IPS-18a (cell line): ENCODE results near the gene DOC2A.

Experiments used
- H3K27ac ChIP-seq: one replicate; pipeline ENCODE4 v1.5.1; 2013; ENCODE audit warnings: low read length
- H3K27me3 ChIP-seq: one replicate; pipeline ENCODE4 v1.6.1; 2013; ENCODE audit warnings: mild to moderate bottlenecking, low read length; ENCODE audit not compliant: control insufficient read depth, insufficient read depth
- H3K36me3 ChIP-seq: one replicate; pipeline ENCODE4 v1.6.1; 2013; ENCODE audit warnings: low read depth, low read length; ENCODE audit not compliant: control insufficient read depth
- H3K4me1 ChIP-seq: one replicate; pipeline ENCODE4 v1.6.1; 2013; ENCODE audit warnings: low read depth, low read length; ENCODE audit not compliant: control insufficient read depth
- H3K4me3 ChIP-seq: one replicate; pipeline ENCODE4 v1.5.1; 2013; ENCODE audit warnings: low read length
- H3K9ac ChIP-seq: one replicate; pipeline ENCODE4 v1.6.1; 2013; ENCODE audit warnings: mild to moderate bottlenecking, low read length, moderate library complexity
- H3K9me3 ChIP-seq: one replicate; pipeline ENCODE4 v1.6.1; 2013; ENCODE audit warnings: low read depth, low read length; ENCODE audit not compliant: control insufficient read depth

Gene DOC2A

DNA sequence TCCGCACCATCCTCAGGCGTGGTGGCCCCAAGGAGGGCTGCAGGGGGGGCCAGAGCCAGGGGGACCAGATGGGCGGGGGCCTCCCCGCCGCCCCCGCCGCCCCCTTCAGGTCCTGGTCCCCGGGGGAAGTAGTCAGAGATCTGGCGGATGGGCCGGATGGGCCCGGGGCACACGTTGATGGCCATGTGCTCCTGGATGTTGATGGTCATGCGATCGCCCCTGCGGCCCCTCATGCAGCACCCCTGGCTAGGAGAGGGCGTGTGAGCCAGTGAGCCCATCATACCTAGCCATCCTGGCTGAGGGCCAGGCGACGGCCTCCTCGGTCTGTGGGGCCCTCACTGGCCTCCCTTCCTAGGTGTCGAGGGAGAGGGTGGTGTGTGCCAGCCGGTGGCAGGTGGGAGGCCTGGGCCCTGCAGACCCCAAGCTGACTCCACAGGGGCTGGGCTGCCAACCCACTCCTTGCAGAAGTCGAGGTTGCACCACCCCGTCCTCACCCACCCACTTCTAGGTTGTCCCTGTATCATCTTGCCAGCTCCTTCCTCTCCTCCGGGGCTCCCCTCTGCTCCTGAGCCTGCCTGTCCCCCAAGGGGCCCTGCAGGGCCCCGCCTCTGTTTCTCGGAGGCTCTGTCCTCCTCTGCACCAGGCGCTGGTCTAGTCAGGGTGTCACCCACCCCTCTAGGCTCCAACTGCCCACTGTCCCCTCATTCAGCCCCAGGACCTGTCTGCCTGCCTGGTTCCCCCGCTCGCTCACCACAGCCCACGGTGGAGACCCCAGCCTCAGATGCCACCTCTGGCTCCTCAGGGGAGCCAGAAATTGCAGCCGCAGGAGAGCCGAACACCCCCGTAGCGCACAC, 610 bp downstream of the DOC2A start:
- Histone ChIP-seq H3K4me3 (peak overlapping the region; percentile 74), H3K27ac (no peak overlapping the region)

DNA sequence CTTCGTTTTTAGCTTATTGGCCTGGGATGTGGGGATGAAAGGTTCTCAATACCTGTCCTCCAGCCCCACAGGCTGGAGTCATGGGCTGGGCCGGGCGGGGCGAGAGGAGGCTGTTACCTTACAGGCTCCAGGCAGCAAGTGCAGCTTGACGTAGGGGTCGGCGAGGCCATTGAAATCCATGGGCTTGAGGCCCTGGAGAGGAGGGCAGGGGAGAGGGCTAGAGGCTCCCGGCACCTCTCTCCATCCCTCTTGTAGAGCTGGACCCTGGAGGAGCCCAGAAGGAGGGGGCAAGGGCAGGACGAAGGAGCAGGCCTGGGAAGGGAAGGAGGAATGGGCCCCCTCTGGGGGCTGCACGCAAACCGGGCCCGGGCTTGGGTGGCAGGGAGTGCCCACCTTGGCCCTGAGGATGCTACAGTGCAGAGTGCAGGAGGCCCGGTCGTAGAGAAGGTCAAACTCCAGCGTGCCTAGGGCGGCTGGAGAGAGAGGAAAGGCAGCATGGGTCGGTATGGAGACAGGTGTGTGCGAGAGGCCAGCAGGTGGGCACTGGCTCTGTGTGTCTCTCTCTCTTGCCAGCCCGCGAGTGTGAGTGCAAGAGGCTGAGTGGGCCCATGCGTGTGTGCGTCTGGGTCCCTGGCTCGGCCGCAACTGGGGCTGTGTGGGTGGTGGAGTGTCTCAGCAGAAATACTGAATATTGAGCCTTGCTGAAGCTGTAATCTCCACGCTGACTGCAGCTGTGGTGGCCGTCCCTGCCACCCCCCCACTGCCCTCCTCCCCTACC, 1.6 kb downstream of the DOC2A start:
- Histone ChIP-seq H3K36me3 (no peaks in the 10 kb centered on the region), H3K9me3 (no peaks in the 10 kb centered on the region), H3K27ac (no peak overlapping the region), H3K4me3 (no peak overlapping the region), H3K9ac (no peak overlapping the region), H3K27me3 (peaks cover 25% of the 10 kb centered on the region), H3K4me1 (peaks cover 4% of the 10 kb centered on the region)

More for the DNA sequence above, 610 bp downstream of the DOC2A start:
- Histone ChIP-seq H3K9me3 (no peaks in the 10 kb centered on the region), H3K4me1 (peaks cover 4% of the 10 kb centered on the region), H3K27me3 (peaks cover 25% of the 10 kb centered on the region), H3K36me3 (no peaks in the 10 kb centered on the region), H3K9ac (no peak overlapping the region)

DNA sequence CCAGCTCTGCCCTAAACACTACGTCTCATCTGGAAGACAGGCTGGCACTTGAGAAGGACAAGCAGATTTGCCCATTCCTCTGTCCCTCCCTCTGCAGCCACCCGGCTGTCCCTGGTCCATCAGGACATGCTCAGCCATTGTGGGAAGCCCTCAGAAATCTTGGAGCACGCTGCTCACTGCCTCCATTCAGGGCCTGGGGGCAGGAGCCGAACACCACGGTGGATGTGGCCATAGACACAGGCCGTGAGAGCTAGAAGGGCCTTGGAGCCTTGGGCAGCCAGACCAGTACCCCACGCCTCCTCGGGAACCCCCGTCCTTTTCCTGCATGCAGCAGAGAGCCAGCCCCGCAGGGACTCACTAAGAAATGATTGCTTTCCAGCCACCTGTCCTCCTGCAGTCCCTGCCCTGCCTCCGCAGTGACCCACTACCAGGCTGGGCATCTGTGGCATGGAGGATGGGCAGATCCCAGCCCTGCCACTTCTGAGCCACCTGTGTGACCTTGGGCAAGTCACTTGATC, 3.4 kb downstream of the DOC2A start:
- H3K27me3 ChIP-seq, result peaks cover 25% of the 10 kb centered on the region
- H3K4me3 ChIP-seq, result no peak overlapping the region
- H3K36me3 ChIP-seq, result no peaks in the 10 kb centered on the region
- peaks cover 4% of the 10 kb centered on the region for H3K4me1 ChIP-seq
- H3K9ac ChIP-seq, result no peak overlapping the region
- no peak overlapping the region for H3K27ac ChIP-seq
- no peaks in the 10 kb centered on the region for H3K9me3 ChIP-seq

DNA sequence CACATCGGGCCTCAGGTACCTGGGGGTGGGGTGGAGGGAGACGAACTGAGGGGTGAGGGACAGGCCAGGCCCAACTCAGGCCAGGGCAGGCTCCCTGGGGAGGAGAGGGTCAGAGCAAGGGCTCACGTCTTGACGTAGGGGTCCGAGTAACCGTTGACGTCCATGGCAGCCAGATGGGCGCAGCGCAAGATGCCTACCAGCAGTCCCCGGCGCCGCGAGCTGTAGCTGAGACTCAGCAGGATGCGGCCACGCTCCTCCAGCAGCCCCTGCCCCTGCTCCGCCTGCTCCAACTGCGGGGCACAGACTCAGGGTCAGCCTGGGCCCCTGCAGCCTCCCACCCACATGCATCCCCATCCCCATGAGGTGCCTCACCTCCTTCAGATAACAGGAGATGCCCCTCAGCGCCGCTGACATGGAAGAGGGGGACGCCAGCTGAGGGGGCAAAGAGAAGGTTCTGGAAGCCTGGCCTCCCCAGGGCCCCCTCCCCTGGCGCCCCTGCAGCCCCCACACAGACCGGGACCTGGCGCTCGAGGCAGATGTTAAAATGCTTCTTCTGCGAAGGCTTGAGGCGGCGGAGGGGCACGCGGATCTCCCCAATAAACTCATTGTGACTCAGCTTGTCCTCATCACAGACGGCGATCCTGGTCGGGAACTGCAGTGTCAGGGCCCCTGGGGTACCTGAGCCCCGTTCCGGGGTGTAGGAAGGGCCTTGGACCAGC, 4.0 kb downstream of the DOC2A start:
- Histone ChIP-seq H3K27ac (no peak overlapping the region), H3K36me3 (no peaks in the 10 kb centered on the region), H3K4me3 (no peak overlapping the region), H3K4me1 (peaks cover 4% of the 10 kb centered on the region), H3K9ac (no peak overlapping the region), H3K9me3 (no peaks in the 10 kb centered on the region), H3K27me3 (peaks cover 19% of the 10 kb centered on the region)

DNA sequence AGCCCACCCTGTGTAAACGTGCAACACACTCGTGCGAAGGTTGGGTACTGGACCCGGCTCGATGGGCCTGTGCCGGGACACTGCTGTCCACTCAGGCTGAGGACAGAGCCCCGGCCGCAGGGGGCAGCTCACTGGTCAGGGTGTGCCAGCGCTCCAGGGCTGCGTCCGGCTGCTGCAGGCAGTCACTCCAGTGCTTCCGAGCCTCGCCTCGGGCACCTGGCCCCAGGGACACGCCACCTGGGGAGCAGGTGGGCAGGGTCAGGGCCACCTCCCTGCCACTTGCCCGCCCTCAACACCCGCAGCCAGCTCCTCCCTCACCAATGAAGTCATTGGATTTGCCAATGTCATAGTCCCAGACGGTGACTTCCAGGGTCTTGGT, 4.7 kb downstream of the DOC2A start:
- H3K9ac ChIP-seq, result no peak overlapping the region
- no peak overlapping the region for H3K27ac ChIP-seq

DNA sequence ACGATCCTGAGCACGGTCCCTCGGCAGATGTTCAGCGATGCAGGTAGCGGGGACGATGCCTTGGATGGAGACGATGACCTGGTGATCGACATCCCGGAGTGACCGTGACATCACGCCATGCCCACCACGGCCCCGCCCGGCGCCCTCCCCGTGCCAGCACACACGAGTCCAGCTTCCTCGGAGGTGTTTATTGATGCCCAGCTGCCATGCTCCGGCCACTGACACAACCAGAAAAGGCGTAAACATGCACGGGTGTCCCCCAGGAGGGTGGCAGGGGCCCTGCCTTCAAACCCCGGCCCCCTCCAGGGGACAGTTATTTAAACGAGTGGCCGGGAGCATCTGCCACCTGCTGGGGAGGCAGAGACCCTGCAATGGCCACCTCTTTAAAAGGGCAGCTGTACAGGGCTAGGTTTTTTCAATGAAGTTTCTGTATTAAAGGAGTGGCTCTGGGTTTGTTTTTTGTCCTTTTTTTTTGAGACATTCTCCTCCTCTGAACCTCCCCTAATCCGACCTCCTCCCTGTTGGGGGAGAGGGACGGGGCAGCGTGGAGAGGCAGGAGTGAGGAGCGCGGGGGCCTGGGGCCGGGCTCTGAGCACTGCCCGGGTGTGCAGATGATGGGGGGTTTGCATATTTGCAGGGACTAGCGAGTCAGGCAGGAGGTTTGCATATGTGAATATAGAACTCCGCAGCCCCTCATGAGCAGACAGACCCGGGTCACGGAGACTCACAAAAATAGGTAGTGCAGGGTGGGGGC, 5.3 kb downstream of the DOC2A start:
- Histone ChIP-seq H3K27me3 (peaks cover 13% of the 10 kb centered on the region), H3K9ac (no peak overlapping the region), H3K4me3 (no peak overlapping the region), H3K9me3 (no peaks in the 10 kb centered on the region), H3K4me1 (peaks cover 5% of the 10 kb centered on the region), H3K27ac (no peak overlapping the region), H3K36me3 (no peaks in the 10 kb centered on the region)

More for the DNA sequence above, 4.7 kb downstream of the DOC2A start:
- H3K4me3 ChIP-seq, result no peak overlapping the region
- peaks cover 4% of the 10 kb centered on the region for H3K4me1 ChIP-seq
- H3K27me3 ChIP-seq, result peaks cover 15% of the 10 kb centered on the region
- no peaks in the 10 kb centered on the region for H3K9me3 ChIP-seq
- H3K36me3 ChIP-seq, result no peaks in the 10 kb centered on the region

DNA sequence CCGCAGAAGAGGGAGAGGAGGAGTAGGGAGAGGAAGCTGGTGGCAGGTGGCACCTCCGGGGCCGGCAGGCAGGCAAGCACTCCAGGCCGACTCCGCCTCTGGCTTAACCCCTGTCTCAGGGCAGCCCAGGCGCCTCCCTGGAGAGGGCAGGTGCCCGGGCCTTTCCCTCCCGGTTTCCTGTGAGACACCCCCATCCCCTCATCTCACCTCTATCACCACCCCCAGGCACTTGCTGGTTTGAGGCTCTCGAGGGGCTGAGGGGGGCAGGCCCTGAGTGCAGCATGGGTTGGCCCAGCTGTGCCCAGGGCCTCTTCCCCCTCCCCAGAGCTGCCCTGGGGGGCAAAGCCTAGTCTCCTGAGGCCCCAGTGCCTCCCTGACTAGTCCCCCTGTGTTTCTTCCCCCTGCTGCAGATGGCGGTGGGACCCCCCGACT, 6.0 kb downstream of the DOC2A start:
- H3K27me3 ChIP-seq, result peaks cover 7% of the 10 kb centered on the region
- H3K27ac ChIP-seq, result no peak overlapping the region
- no peak overlapping the region for H3K9ac ChIP-seq
- H3K36me3 ChIP-seq, result no peaks in the 10 kb centered on the region
- H3K4me3 ChIP-seq, result no peak overlapping the region
- H3K9me3 ChIP-seq, result no peaks in the 10 kb centered on the region
- peaks cover 8% of the 10 kb centered on the region for H3K4me1 ChIP-seq

DNA sequence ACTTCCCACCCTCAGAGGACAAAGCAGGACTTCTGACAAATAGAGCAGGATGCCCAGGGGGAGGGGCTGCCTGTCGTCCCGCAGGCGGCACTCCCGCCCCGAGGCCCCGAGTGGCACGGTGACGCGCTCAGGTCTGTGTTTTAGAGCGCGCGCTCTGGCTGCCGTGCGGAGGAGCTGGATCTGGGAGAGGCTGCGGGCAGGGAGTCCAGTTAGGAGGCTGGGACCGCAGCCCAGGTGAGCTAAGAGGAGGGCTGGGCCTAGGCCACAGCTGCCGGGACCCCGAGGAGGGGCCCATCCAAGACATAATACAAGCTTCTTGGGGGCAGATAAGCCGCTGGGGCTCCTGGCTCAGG, 6.4 kb downstream of the DOC2A start:
- Histone ChIP-seq H3K36me3 (no peaks in the 10 kb centered on the region), H3K9ac (no peak overlapping the region), H3K4me3 (no peak overlapping the region), H3K4me1 (peaks cover 8% of the 10 kb centered on the region), H3K9me3 (no peaks in the 10 kb centered on the region), H3K27ac (no peak overlapping the region), H3K27me3 (peaks cover 2% of the 10 kb centered on the region)

DNA sequence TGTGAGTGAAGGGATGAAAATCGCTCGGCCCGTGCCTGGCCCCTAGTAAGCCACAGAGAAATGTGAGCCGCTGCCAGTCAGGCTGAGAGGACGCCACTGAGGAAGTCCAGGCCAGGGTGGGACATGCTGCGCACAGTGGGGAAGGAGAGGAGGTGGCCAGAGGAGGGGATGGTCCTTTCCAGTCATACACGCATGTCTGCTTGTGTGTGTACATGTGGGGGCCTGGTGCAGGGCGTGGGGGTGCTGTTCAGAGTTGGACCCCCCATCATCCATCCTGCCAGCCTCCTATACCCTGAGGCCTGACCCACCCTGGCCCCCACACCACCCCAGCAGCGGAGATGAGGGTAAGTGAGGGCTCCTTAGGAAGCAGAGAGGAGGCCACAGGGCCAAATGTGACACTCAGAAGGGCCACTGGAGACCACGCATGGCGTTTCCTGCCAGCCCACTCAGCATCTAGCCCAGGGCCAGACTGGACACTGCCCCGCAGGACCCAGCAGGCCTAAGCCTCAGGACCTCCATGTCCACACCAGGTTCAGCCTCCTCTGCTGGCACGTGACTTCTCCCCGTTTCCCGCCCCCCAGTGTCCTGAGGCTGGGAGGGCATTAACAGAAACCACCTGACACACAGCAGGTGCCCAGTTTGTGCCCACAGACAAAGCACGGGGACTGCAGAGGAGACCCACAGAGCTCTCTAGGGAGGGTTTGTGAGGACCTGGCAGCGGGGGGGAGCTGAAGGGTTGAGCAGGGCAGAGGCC, 7.0 kb downstream of the DOC2A start:
- Histone ChIP-seq H3K27me3 (no peaks in the 10 kb centered on the region), H3K27ac (no peak overlapping the region), H3K4me1 (peaks cover 4% of the 10 kb centered on the region), H3K9ac (no peak overlapping the region), H3K36me3 (no peaks in the 10 kb centered on the region), H3K9me3 (no peaks in the 10 kb centered on the region), H3K4me3 (no peak overlapping the region)

DNA sequence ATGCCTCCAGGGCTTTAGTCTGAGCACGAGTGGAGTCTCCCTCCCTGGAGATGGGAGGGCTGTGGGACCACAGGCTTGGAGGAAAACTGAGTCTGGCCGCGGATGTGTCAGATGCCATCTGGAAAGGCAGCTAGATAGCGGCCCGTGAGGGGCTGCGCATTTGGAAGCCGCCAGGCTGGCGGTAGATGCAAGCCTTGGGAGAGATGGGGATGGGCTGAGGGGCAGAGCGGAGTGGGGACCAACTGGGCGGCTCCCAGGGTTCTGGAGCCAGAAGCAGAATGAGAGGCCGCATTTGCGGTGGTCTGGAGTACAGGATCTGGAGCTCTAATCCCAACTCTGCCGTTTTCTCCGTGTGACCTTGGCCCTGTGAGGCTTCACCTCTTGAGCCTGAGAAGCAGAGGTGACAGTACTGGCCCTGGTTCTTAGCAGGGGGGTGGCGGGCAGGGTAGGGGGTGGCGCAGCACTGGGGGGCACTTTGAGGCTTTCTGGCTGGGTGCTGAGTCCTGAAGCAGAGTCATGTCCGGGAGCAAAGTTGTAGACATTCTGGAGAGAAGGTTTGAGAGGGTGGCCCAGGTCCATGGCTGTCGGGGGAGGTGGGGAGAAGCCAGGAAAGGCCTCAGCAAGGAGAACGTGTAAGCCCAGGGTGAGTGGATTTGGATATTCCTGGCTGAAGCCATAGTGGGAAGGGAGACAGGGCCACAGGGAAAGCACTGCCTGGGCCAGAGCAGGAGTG, 8.0 kb downstream of the DOC2A start:
- H3K4me1 ChIP-seq, result peaks cover 4% of the 10 kb centered on the region
- no peak overlapping the region for H3K9ac ChIP-seq
- H3K27me3 ChIP-seq, result no peaks in the 10 kb centered on the region
- H3K27ac ChIP-seq, result no peak overlapping the region
- no peaks in the 10 kb centered on the region for H3K9me3 ChIP-seq
- peaks cover 5% of the 10 kb centered on the region for H3K36me3 ChIP-seq
- no peak overlapping the region for H3K4me3 ChIP-seq
